ENCODE data around the gene MAD1L1.

Gene MAD1L1

GRCh38 chr7:2076649-2077064, 156.1 kb downstream of the MAD1L1 start:
- Histone ChIP-seq H3K9ac (ENCODE audit: low read depth, low read length) (no peak overlapping the region), H3K4me1 (ENCODE audit: insufficient read depth, low read length) (no peaks in the 10 kb centered on the region), H3K4me3 (ENCODE audit: low read length) (no peak overlapping the region), H3K36me3 (ENCODE audit: insufficient read depth, low read length) (no peaks in the 10 kb centered on the region), H3K27ac (ENCODE audit: low read depth, low read length) (no peak overlapping the region), H3K9me3 (ENCODE audit: insufficient read depth, low read depth, low read length) (no peaks in the 10 kb centered on the region), H3K27me3 (ENCODE audit: insufficient read depth, low read length) (no peaks in the 10 kb centered on the region)
- WGBS = 96% methylated on average over 27 of the region's 27 CpGs

GRCh38 chr7:2075811-2076210, 156.9 kb downstream of the MAD1L1 start:
- no peak overlapping the region for H3K9ac ChIP-seq (ENCODE audit: low read depth, low read length)
- whole genome bisulfite sequencing = 95% methylated on average over 17 of the region's 17 CpGs
- no peaks in the 10 kb centered on the region for H3K9me3 ChIP-seq (ENCODE audit: insufficient read depth, low read depth, low read length)
- no peaks in the 10 kb centered on the region for H3K27me3 ChIP-seq (ENCODE audit: insufficient read depth, low read length)
- H3K36me3 ChIP-seq (ENCODE audit: insufficient read depth, low read length) = no peaks in the 10 kb centered on the region
- H3K27ac ChIP-seq (ENCODE audit: low read depth, low read length) = no peak overlapping the region
- no peak overlapping the region for H3K4me3 ChIP-seq (ENCODE audit: low read length)
- no peaks in the 10 kb centered on the region for H3K4me1 ChIP-seq (ENCODE audit: insufficient read depth, low read length)

GRCh38 chr7:2074691-2075090, 158.1 kb downstream of the MAD1L1 start:
- Histone ChIP-seq H3K4me3 (ENCODE audit: low read length) (no peak overlapping the region), H3K4me1 (ENCODE audit: insufficient read depth, low read length) (no peaks in the 10 kb centered on the region), H3K36me3 (ENCODE audit: insufficient read depth, low read length) (no peaks in the 10 kb centered on the region), H3K9me3 (ENCODE audit: insufficient read depth, low read depth, low read length) (no peaks in the 10 kb centered on the region), H3K9ac (ENCODE audit: low read depth, low read length) (no peak overlapping the region), H3K27ac (ENCODE audit: low read depth, low read length) (no peak overlapping the region), H3K27me3 (ENCODE audit: insufficient read depth, low read length) (no peaks in the 10 kb centered on the region)
- WGBS = 93% methylated on average over 17 of the region's 17 CpGs

- H3K36me3 ChIP-seq (ENCODE audit: insufficient read depth, low read length) = peaks cover 8% of the 10 kb centered on the region; the same call in 1 of the 2 replicates
Measured at GRCh38 chr7:2072798-2073197, 159.9 kb downstream of the MAD1L1 start.

GRCh38 chr7:2072042-2072441, 160.7 kb downstream of the MAD1L1 start:
- Histone ChIP-seq H3K4me3 (ENCODE audit: low read length) (no peak overlapping the region), H3K9ac (ENCODE audit: low read depth, low read length) (no peak overlapping the region), H3K27me3 (ENCODE audit: insufficient read depth, low read length) (no peaks in the 10 kb centered on the region), H3K36me3 (ENCODE audit: insufficient read depth, low read length) (peaks cover 15% of the 10 kb centered on the region; the same call in 1 of the 2 replicates), H3K27ac (ENCODE audit: low read depth, low read length) (no peak overlapping the region), H3K4me1 (ENCODE audit: insufficient read depth, low read length) (no peaks in the 10 kb centered on the region), H3K9me3 (ENCODE audit: insufficient read depth, low read depth, low read length) (no peaks in the 10 kb centered on the region)
- WGBS = 90% methylated on average over 12 of the region's 12 CpGs

More at GRCh38 chr7:2072798-2073197, 159.9 kb downstream of the MAD1L1 start:
- Histone ChIP-seq H3K27ac (ENCODE audit: low read depth, low read length) (no peak overlapping the region), H3K9me3 (ENCODE audit: insufficient read depth, low read depth, low read length) (no peaks in the 10 kb centered on the region), H3K27me3 (ENCODE audit: insufficient read depth, low read length) (no peaks in the 10 kb centered on the region), H3K9ac (ENCODE audit: low read depth, low read length) (no peak overlapping the region), H3K4me3 (ENCODE audit: low read length) (no peak overlapping the region), H3K4me1 (ENCODE audit: insufficient read depth, low read length) (no peaks in the 10 kb centered on the region)
- WGBS = 88% methylated on average over 12 of the region's 13 CpGs

GRCh38 chr7:2071133-2071832, 161.5 kb downstream of the MAD1L1 start:
- H3K27ac ChIP-seq (ENCODE audit: low read depth, low read length) = no peak overlapping the region

GRCh38 chr7:2070151-2070763, 162.5 kb downstream of the MAD1L1 start:
- H3K9ac ChIP-seq (ENCODE audit: low read depth, low read length) = no peak overlapping the region
- H3K27ac ChIP-seq (ENCODE audit: low read depth, low read length) = no peak overlapping the region
- H3K4me3 ChIP-seq (ENCODE audit: low read length) = no peak overlapping the region
- WGBS = 89% methylated on average over 20 of the region's 20 CpGs
- H3K27me3 ChIP-seq (ENCODE audit: insufficient read depth, low read length) = no peaks in the 10 kb centered on the region
- no peaks in the 10 kb centered on the region for H3K9me3 ChIP-seq (ENCODE audit: insufficient read depth, low read depth, low read length)
- H3K4me1 ChIP-seq (ENCODE audit: insufficient read depth, low read length) = no peaks in the 10 kb centered on the region
- H3K36me3 ChIP-seq (ENCODE audit: insufficient read depth, low read length) = peaks cover 19% of the 10 kb centered on the region; the same call in 1 of the 2 replicates

More at GRCh38 chr7:2071133-2071832, 161.5 kb downstream of the MAD1L1 start:
- H3K36me3 ChIP-seq (ENCODE audit: insufficient read depth, low read length) = peaks cover 19% of the 10 kb centered on the region; the same call in 1 of the 2 replicates
- no peak overlapping the region for H3K4me3 ChIP-seq (ENCODE audit: low read length)
- H3K27me3 ChIP-seq (ENCODE audit: insufficient read depth, low read length) = no peaks in the 10 kb centered on the region
- H3K4me1 ChIP-seq (ENCODE audit: insufficient read depth, low read length) = no peaks in the 10 kb centered on the region
- whole genome bisulfite sequencing = 90% methylated on average over 25 of the region's 25 CpGs
- no peak overlapping the region for H3K9ac ChIP-seq (ENCODE audit: low read depth, low read length)
- no peaks in the 10 kb centered on the region for H3K9me3 ChIP-seq (ENCODE audit: insufficient read depth, low read depth, low read length)

GRCh38 chr7:2069472-2069860, 163.3 kb downstream of the MAD1L1 start:
- Histone ChIP-seq H3K9ac (ENCODE audit: low read depth, low read length) (no peak overlapping the region), H3K4me3 (ENCODE audit: low read length) (no peak overlapping the region), H3K4me1 (ENCODE audit: insufficient read depth, low read length) (no peaks in the 10 kb centered on the region), H3K9me3 (ENCODE audit: insufficient read depth, low read depth, low read length) (no peaks in the 10 kb centered on the region), H3K27me3 (ENCODE audit: insufficient read depth, low read length) (no peaks in the 10 kb centered on the region), H3K36me3 (ENCODE audit: insufficient read depth, low read length) (peaks cover 19% of the 10 kb centered on the region; the same call in 1 of the 2 replicates), H3K27ac (ENCODE audit: low read depth, low read length) (no peak overlapping the region)
- 91% methylated on average over 17 of the region's 17 CpGs for WGBS

- WGBS = 94% methylated on average over 23 of the region's 23 CpGs
- no peak overlapping the region for H3K4me3 ChIP-seq (ENCODE audit: low read length)
Measured at GRCh38 chr7:2068693-2069471, 163.9 kb downstream of the MAD1L1 start.

GRCh38 chr7:2066251-2066919, 166.4 kb downstream of the MAD1L1 start:
- Histone ChIP-seq H3K4me3 (ENCODE audit: low read length) (no peak overlapping the region), H3K9ac (ENCODE audit: low read depth, low read length) (no peak overlapping the region), H3K9me3 (ENCODE audit: insufficient read depth, low read depth, low read length) (no peaks in the 10 kb centered on the region), H3K27me3 (ENCODE audit: insufficient read depth, low read length) (no peaks in the 10 kb centered on the region), H3K4me1 (ENCODE audit: insufficient read depth, low read length) (no peaks in the 10 kb centered on the region), H3K36me3 (ENCODE audit: insufficient read depth, low read length) (peaks cover 27% of the 10 kb centered on the region; the same call in 1 of the 2 replicates), H3K27ac (ENCODE audit: low read depth, low read length) (no peak overlapping the region)
- WGBS = 93% methylated on average over 28 of the region's 28 CpGs

More at GRCh38 chr7:2068693-2069471, 163.9 kb downstream of the MAD1L1 start:
- Histone ChIP-seq H3K27ac (ENCODE audit: low read depth, low read length) (no peak overlapping the region), H3K36me3 (ENCODE audit: insufficient read depth, low read length) (peaks cover 19% of the 10 kb centered on the region; the same call in 1 of the 2 replicates), H3K9me3 (ENCODE audit: insufficient read depth, low read depth, low read length) (no peaks in the 10 kb centered on the region), H3K4me1 (ENCODE audit: insufficient read depth, low read length) (no peaks in the 10 kb centered on the region), H3K9ac (ENCODE audit: low read depth, low read length) (no peak overlapping the region), H3K27me3 (ENCODE audit: insufficient read depth, low read length) (no peaks in the 10 kb centered on the region)

Data from HUES64 (cell line).